Right hindlimb (tissue), 1 donor: Measurements from ENCODE around the gene COPG2.
A peak's percentile ranks its signal among the peaks of the same experiment; 100 is the strongest.
"Not testable (repeated sequence)": the region's sequence is repeated elsewhere in the genome, so short reads cannot be mapped to it uniquely, and the experiment has no call there.

Experiments used
- DNase-seq: peaks from one replicate; pipeline ENCODE4 v3.0.0-alpha.2; 2018

The COPG2 gene

DNA sequence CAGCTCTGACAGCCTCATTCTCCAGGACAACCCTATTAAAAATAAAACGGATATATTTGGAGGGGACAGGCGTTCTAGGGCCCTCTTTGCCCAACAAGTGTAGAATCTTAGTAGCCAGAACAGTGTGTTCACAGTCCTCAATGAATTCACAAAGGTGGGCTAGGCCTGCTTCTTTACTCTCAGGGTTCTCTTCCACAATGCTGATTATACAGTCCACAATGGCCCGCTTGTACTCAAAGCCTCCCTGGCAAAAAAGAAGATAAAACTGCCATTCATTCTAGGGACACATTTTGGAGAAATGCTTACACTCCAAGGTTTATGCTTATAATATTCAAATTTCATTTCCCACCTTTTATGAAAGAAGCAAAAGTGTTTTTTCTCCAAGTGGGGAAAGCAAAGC, 114.1 kb downstream of the COPG2 start:
- DNase-seq = no peak

GRCh38 chr7:130553398-130554029, 115.0 kb downstream of the COPG2 start:
- no peak for DNase-seq

DNA sequence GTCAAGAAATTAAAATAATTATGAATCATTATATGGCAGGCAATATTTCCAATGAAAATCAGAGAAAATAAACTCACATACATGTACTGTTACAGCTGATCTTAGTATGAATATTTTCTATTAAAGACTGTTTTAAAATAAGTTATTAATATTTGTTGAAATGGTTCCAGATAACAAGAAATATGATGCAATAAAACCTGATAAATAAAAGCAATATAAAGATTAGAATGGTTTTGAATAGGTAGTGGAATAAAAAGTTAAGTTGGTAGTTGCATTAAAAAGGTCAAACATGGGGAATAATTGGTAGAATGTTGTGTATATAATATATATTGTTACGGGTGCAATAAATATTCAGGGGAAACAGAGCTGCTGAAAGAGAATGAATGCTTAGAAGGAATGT, 124.2 kb downstream of the COPG2 start:
- no peak for DNase-seq

GRCh38 chr7:130543487-130544010, 125.0 kb downstream of the COPG2 start:
- no peak for DNase-seq

GRCh38 chr7:130542297-130542696, 126.3 kb downstream of the COPG2 start:
- not testable (repeated sequence) for DNase-seq

DNA sequence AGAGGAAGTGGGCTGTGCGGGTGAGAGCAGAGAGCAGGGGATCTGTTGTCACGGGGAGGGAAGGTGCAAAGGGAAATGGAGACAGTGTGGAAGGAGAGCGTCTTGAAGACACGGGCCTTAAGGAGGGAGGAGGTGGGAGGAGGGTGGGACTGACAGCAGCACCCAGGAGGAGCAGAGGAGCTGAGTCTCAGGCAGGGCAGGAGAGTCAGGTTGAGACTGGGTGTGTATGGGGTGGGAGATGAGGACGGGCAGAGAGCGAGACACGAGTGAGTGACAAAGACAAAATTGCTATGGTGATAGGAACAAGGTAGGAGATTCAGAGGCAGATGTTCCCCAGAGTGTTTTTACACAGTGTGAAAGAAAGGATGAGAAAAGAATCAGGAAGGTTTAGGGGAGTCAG, 127.3 kb downstream of the COPG2 start:
- DNase-seq = not testable (repeated sequence)

DNA sequence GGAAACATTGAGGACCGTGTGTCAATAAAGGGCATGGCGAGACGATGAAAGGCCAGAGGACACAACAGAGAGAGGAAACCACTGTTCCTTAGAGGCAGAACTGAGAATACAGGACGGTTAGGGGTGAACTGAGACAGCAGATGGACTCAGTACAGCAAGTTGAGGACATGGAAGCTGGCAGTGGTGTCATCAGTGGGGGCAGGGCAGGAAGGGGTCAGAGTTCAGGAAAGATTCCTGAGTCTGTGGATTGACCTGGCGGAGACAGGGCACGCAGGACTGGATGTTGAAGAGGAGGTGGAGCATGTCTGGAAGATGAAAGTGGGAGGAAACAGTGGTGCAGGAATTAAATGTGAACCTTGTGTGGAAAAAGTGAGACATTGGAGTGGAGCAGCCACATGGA, 130.7 kb downstream of the COPG2 start:
- DNase-seq = not testable (repeated sequence)

GRCh38 chr7:130529417-130529816, 139.1 kb downstream of the COPG2 start:
- DNase-seq = peak; percentile 6

DNA sequence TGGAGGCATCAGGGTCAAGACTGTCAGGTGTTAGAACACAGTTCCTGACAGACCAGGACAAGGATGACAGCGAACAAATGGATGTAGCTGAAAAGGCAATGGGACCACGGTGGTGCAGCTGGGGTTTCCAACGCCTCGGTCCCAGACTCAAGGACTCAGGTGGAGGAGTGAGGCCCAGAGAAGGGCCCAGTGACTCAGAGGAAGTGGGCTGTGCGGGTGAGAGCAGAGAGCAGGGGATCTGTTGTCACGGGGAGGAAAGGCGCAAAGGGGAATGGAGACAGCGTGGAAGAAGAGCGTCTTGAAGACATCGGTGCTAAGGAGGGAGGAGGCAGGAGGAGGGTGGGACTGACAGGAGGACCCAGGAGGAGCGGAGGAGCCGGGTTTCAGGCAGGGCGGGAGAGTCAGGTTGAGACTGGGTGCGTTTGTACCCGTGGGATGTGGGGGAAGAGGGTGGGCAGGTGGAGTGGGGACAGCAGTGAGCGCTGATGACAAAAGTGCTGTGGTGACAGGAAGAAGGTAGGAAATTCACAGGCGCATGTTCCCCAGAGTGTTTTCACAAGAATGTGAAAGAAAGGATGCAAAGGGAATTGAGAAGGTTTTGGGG, 140.7 kb downstream of the COPG2 start:
- peak; percentile 4 for DNase-seq

DNA sequence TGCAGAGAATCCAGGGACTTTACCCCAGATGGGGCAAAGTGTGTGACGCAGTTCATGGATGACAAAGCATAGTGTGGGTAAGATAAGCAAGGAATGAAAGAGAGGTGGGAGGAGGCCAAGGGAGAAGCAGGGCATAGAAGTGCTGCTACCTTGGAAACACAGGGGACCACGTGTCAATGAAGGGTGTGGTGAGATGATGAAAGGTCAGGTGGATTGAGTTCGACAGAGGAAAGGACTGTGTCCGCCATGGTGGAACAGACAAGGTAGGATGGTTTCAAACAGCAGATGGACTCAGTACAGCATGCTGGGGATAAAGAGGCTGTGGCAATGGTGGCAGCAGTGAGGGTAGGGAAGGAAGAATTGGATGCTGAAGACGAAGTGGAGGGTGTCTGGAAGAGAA, 143.9 kb downstream of the COPG2 start:
- no peak for DNase-seq

DNA sequence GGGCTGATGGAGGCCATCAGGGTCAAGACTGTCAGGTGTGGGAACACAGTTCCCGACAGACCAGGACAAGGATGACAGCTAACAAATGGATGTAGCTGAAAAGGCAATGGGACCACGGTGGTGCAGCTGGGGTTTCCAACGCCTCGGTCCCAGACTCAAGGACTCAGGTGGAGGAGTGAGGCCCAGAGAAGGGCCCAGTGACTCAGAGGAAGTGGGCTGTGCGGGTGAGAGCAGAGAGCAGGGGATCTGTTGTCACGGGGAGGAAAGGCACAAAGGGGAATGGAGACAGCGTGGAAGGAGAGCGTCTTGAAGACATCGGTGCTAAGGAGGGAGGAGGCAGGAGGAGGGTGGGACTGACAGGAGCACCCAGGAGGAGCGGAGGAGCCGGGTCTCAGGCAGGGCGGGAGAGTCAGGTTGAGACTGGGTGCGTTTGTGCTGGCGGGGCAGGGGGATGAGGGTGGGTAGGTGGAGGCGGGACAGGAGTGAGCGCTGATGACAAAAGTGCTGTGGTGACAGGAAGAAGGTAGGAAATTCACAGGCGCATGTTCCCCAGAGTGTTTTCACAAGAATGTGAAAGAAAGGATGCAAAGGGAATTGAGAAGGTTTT, 144.9 kb downstream of the COPG2 start:
- DNase-seq = peak; percentile 6

- DNase-seq = no peak
These were observed 147.1 kb downstream of the COPG2 start for GRCh38 chr7:130521258-130521951.

GRCh38 chr7:130515315-130516040, 153.1 kb downstream of the COPG2 start:
- DNase-seq = peak; percentile 8

DNA sequence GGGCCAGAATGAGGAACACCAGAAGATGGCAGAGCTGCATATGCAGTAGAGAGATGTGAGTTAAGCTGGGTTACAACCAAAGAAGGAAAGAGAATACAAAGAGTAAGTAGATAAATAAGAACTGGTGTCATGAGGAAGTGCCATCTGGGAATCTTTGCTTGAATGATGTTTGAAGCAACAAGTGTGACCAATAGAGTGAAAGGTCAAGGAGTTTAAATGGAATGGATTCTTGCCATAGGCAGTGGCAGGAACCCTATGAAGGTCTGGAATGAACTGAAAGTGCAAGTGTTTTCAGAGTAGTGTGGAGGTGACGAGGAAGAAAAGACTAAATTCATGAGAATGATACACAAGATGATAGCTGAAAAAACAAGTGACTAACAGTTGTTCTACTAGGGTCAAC, 155.1 kb downstream of the COPG2 start:
- peak; percentile 3 for DNase-seq

- DNase-seq = not testable (repeated sequence)
These were observed 156.5 kb downstream of the COPG2 start for GRCh38 chr7:130512038-130512437.

GRCh38 chr7:130506358-130506757, 162.2 kb downstream of the COPG2 start:
- DNase-seq = peak; percentile 6

DNA sequence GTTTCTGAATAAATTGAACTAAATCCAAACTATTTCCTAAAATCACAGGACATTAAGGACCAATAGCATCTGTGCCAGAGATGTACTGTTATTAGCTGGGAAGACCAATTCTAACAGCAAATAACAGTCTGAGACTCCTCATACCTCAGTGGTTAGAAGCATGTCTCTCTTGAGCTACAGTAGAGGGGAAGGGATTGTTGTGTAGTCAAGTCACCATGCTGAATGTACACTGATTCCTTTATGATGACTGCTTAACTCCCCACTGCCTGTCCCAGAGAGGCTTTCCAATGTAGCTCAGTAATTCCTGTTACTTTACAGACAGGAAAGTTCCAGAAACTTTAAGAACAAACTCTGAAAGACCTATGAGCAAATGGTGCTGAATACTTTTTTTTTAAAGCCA, 162.8 kb downstream of the COPG2 start:
- DNase-seq = no peak

- no peak for DNase-seq
These were observed 167.6 kb downstream of the COPG2 start for GRCh38 chr7:130500910-130501309.

DNA sequence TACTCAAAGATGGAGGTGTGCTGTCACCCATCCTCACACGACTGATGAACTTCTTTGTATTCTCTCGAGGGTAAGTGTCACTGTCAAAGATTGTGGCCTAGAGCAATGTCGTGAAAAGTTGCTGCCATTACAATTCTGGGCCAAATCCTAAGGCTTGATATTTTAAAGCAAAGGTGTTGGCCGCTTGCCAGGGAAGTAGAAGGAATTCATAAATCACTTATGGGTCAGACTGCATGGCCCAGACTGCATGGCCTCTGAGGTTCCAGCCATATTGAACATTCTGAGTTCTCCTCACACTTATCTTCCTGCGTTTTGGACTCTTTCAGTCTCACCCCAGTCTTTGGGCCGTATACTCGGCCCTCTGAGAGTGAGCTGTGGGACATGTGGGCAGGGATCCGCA, 168.1 kb downstream of the COPG2 start:
- DNase-seq = no peak

DNA sequence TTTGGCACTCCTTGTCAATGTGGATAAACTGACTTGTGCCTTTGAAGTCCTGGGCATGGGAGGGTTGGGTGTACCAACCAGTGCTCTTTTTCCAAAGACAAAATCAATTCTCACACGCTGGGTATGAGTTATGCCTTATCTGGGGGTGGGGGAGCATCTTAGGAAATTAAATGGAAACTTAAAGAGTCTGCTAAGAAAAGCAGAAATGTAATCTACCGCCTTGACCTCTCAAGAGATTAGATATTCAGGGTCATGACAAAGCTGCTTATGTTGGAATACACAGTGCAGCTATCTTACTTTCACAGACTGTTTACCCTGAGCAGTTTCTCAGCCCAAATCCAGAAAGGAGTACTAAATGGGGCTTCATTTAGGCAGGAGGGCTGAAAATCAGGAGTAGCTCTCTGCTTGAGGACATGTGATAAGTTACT, 174.1 kb downstream of the COPG2 start:
- no peak for DNase-seq

DNA sequence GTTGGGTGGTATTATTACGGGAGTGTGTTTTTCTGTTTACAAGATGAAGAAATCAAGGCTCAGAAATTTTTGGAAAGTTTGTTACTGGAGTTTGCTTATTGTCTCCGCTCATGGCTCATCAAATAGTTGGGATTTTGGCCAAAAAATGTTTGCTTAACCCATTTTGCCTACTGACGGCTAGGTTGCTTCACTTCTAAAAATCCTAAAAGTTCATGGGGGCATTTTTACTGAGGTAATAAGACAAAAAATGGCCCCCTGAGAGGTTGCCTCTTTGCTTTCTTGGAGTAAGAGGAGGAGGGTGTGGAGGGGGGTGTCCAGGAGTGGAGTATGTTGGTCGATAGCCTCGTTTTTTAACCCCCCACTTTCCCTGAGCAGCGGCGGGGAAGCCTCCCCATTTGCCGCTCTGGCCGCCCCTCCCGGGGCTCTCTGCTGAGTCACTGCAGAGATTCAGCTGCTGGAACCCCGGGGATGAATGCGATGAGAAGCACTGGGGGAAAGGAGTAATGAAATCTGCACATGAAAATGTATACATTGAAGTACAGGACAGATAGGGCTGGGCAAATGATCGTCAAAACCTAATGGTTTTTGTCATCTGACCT, 175.2 kb downstream of the COPG2 start:
- DNase-seq = no peak

DNA sequence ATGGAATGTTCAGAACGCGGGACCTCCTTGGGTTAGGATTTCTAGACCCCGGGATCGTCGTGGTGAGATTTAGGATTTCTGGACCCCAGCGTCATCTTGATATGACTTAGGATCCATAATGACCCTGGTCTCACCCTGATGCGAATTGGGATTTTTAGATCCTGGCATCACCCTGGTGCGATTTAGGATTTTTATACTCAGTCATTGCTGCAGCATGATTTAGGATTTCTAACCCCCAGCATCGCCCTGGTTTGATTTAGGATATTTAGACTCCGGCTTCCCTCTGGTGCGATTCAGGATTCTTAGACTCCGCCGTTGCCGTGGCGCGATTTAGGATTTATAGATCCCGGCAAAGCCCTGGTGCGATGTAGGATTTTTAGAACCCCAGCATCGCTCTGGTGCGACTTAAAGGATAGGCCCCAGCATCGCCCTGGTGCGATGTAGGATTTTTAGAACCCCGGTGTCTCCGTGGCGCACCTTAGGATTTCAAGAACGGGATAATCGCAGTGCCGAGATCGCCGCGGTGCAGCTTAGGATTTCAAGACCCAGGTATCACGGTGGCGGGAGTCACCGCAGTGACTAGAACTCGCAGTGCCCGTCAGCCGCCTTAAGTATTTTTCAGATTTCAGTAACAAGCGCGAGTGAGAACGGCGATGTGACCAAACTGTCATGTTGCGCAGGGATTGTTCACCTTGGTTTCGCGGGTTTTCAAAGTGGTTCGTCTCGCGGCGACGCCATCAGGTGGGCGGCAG, 175.8 kb downstream of the COPG2 start:
- DNase-seq = no peak
